Erythroblast (primary cell): ENCODE results near the gene ELP4.

Source experiments
- DNase-seq, 2 experiments: peaks; one replicate each; lab custom pipeline; 2025; lab: John Stamatoyannopoulos, UW
- GATA1 ChIP-seq: IDR thresholded peaks from 2 replicates; pipeline ENCODE4 v1.6.1; 2011; ENCODE audit warnings: low read depth, mild to moderate bottlenecking, control low read depth, low read length, moderate library complexity
- POLR2A ChIP-seq: IDR thresholded peaks from 2 replicates; pipeline ENCODE4 v1.6.1; 2011; ENCODE audit warnings: mild to moderate bottlenecking, low read length

ELP4 gene

GRCh38 chr11:31830406-31830805 lies 320.8 kb downstream of the ELP4 start:
- TF ChIP-seq POLR2A (no peak), GATA1 (no peak)
- no peak for DNase-seq

GRCh38 chr11:31834237-31834636 lies 324.7 kb downstream of the ELP4 start:
- no peak for DNase-seq
- no peak for TF ChIP-seq GATA1
- TF ChIP-seq POLR2A: no peak
